Neuronal stem cell (in vitro differentiated cells): ENCODE results near the gene BAZ1A.

Experiments
- DNase-seq: peaks from one replicate; pipeline ENCODE4 v3.0.0-alpha.2; 2013; ENCODE audit warnings: low spot score
- H2AFZ ChIP-seq: one replicate; pipeline ENCODE4 v1.6.1; 2013; ENCODE audit warnings: mild to moderate bottlenecking, low read length, inconsistent platforms
- H2AK5ac ChIP-seq: 2 replicates; pipeline ENCODE4 v1.6.1; 2013; ENCODE audit warnings: low read depth, mild to moderate bottlenecking, inconsistent platforms, low read length, moderate library complexity, mixed read lengths
- H2BK120ac ChIP-seq: 2 replicates; pipeline ENCODE4 v1.6.1; 2013; ENCODE audit warnings: low read depth, mild to moderate bottlenecking, inconsistent platforms, low read length, moderate library complexity, mixed read lengths
- H2BK12ac ChIP-seq: one replicate; pipeline ENCODE4 v1.6.1; 2013; ENCODE audit warnings: low read length, inconsistent platforms
- H2BK15ac ChIP-seq: 2 replicates; pipeline ENCODE4 v1.6.1; 2013; ENCODE audit warnings: mild to moderate bottlenecking, low read length, inconsistent platforms, mixed read lengths
- H2BK5ac ChIP-seq: one replicate; pipeline ENCODE4 v1.6.1; 2013; ENCODE audit warnings: inconsistent platforms, mild to moderate bottlenecking, low read length, moderate library complexity
- H3K14ac ChIP-seq: one replicate; pipeline ENCODE4 v1.6.1; 2013; ENCODE audit warnings: low read length, inconsistent platforms
- H3K18ac ChIP-seq: 2 replicates; pipeline ENCODE4 v1.6.1; 2013; ENCODE audit warnings: low read length, inconsistent platforms
- H3K23ac ChIP-seq: 2 replicates; pipeline ENCODE4 v1.6.1; 2013; ENCODE audit warnings: low read depth, mild to moderate bottlenecking, mixed read lengths, low read length, inconsistent platforms; ENCODE audit not compliant: poor library complexity
- H3K27ac ChIP-seq: replicated peaks from 3 replicates; pipeline ENCODE4 v1.5.1; 2013; ENCODE audit warnings: low read length, inconsistent platforms
- H3K27me3 ChIP-seq, 3 experiments: 2 replicates each; pipeline ENCODE4 v1.6.1; 2013; ENCODE audit warnings: low read length in 3 of 3, mild to moderate bottlenecking in 2 of 3, inconsistent platforms in 1 of 3, low read depth in 1 of 3, mixed read lengths in 1 of 3, moderate library complexity in 1 of 3; ENCODE audit not compliant: control insufficient read depth in 3 of 3, insufficient read depth in 3 of 3
- H3K36me3 ChIP-seq, 2 donors: replicated peaks in 1 of 2; 2 replicates each; pipeline ENCODE4 v1.6.1; 2013; ENCODE audit warnings: low read length in 2 of 2; ENCODE audit not compliant: control insufficient read depth in 2 of 2, insufficient read depth in 2 of 2
- H3K4ac ChIP-seq: 2 replicates; pipeline ENCODE4 v1.6.1; 2013; ENCODE audit warnings: inconsistent platforms, mild to moderate bottlenecking, low read length, moderate library complexity
- H3K4me1 ChIP-seq, 2 donors: 1 replicate in 1 of 2; 2 replicates in 1 of 2; pipeline ENCODE4 v1.6.1; 2013; ENCODE audit warnings: low read length in 2 of 2, low read depth in 1 of 2; ENCODE audit not compliant: control insufficient read depth in 2 of 2, insufficient read depth in 1 of 2
- H3K4me2 ChIP-seq: one replicate; pipeline ENCODE4 v1.6.1; 2013; ENCODE audit warnings: mild to moderate bottlenecking, low read length, inconsistent platforms; ENCODE audit not compliant: insufficient read depth, poor library complexity, severe bottlenecking
- H3K4me3 ChIP-seq, 2 donors: 2 replicates each; pipeline ENCODE4 v1.5.1; 2013; ENCODE audit warnings: low read length in 2 of 2, mild to moderate bottlenecking in 2 of 2, inconsistent platforms in 1 of 2, moderate library complexity in 1 of 2
- H3K79me1 ChIP-seq: one replicate; pipeline ENCODE4 v1.6.1; 2013; ENCODE audit warnings: low read depth, mild to moderate bottlenecking, inconsistent platforms, low read length, moderate library complexity
- H3K9ac ChIP-seq: one replicate; pipeline ENCODE4 v1.6.1; 2013; ENCODE audit warnings: mild to moderate bottlenecking, low read depth, low read length, inconsistent platforms; ENCODE audit not compliant: poor library complexity
- H3K9me3 ChIP-seq, 2 donors: replicated peaks in 1 of 2; 2 replicates each; pipeline versions ENCODE3 to v1.6.1; 2013; ENCODE audit warnings: low read length in 2 of 2, mild to moderate bottlenecking in 2 of 2, inconsistent platforms in 1 of 2, low read depth in 1 of 2, mixed read lengths in 1 of 2, moderate library complexity in 1 of 2; ENCODE audit not compliant: control insufficient read depth in 2 of 2, insufficient read depth in 1 of 2
- H4K8ac ChIP-seq: one replicate; pipeline ENCODE4 v1.6.1; 2013; ENCODE audit warnings: low read depth, mild to moderate bottlenecking, inconsistent platforms, low read length, moderate library complexity
- H4K91ac ChIP-seq: one replicate; pipeline ENCODE4 v1.6.1; 2013; ENCODE audit warnings: low read length, low read depth, mild to moderate bottlenecking, inconsistent platforms; ENCODE audit not compliant: poor library complexity
- WGBS, 2 donors: extraction: QIAGEN DNeasy Blood & Tissue Kit; methylation state at CpG; one replicate each; pipeline ENCODE4 v1.1.7; 2013; ENCODE audit warnings: missing lambda C conversion rate in 2 of 2, mixed read lengths in 1 of 2; ENCODE audit not compliant: insufficient read length in 2 of 2, insufficient replicate concordance in 1 of 2; ENCODE audit errors: extremely low coverage in 2 of 2; 5-methylcytosine and 5-hydroxymethylcytosine counted together

BAZ1A gene

DNA sequence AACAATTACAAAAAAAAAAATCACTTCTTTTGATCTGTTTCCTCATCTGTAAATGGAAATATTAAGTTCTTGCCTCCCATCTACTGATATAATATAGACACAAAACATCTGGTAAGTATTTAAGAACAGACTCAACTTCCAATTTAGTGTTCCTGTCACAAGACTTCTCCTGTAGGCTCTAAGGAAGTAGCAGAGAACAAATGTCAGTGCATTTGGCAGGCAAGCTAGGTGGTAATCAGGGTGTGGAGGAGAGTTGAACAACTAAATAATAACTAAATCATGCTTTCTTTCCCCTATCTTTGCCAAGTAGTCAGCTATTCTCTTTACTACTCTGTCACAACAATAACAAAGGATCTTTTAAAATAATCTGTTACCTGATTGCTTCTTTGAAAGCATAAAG is 22.1 kb downstream of the BAZ1A start:
- Histone ChIP-seq H2AK5ac (no peak overlapping the region), H3K23ac (no peak overlapping the region), H2BK15ac (no peak overlapping the region), H3K4ac (no peak overlapping the region), H3K27ac (no peak overlapping the region), H2AFZ (no peak overlapping the region), H2BK120ac (no peak overlapping the region), H2BK12ac (no peak overlapping the region), H3K4me2 (no peak overlapping the region), H3K18ac (no peak overlapping the region), H4K8ac (no peak overlapping the region), H3K79me1 (no peaks in the 10 kb centered on the region), H3K4me1 (no peaks in the 10 kb centered on the region), H3K27me3 (no peaks in the 10 kb centered on the region), H3K14ac (no peak overlapping the region), H3K9me3 (no peaks in the 10 kb centered on the region), H4K91ac (no peak overlapping the region), H3K36me3 (peaks cover 4 to 88% of the 10 kb centered on the region in 2 donors), H3K4me3 (no peak overlapping the region), H2BK5ac (no peak overlapping the region), H3K9ac (no peak overlapping the region)
- no peak for DNase-seq

DNA sequence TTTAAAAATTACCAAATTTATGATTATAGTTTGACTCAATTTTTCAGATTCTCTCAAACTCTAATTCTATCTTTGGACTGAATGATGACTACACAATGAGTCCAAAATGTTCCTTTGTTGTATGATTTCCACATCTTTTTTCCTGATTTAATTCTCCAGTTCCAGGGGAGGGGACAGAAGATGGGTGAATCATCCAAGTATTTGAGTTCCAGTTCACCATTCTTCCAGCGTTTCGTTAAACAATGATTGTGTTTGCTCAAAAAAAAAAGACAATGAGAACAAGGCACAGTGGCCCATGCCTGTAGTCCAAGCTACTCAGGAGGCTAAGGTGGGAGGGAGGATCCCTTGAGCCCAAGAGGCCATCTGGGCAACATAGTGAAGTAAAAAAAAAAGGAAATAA is 23.8 kb downstream of the BAZ1A start:
- H3K27ac ChIP-seq = no peak overlapping the region
- no peak overlapping the region for H2BK12ac ChIP-seq
- H4K91ac ChIP-seq = no peak overlapping the region
- no peak for DNase-seq
- H3K18ac ChIP-seq = no peak overlapping the region
- H2AFZ ChIP-seq = no peak overlapping the region
- H3K4me3 ChIP-seq = no peak overlapping the region
- H3K4ac ChIP-seq = no peak overlapping the region
- H3K79me1 ChIP-seq = peaks cover 1% of the 10 kb centered on the region
- no peaks in the 10 kb centered on the region for H3K9me3 ChIP-seq
- no peak overlapping the region for H3K4me2 ChIP-seq
- H3K4me1 ChIP-seq = no peaks in the 10 kb centered on the region
- H2BK5ac ChIP-seq = no peak overlapping the region
- H3K14ac ChIP-seq = no peak overlapping the region
- H3K36me3 ChIP-seq = peaks cover 3 to 91% of the 10 kb centered on the region in 2 donors
- no peak overlapping the region for H2AK5ac ChIP-seq
- H3K23ac ChIP-seq = no peak overlapping the region
- no peaks in the 10 kb centered on the region for H3K27me3 ChIP-seq
- no peak overlapping the region for H4K8ac ChIP-seq
- H2BK15ac ChIP-seq = no peak overlapping the region
- WGBS, 2 donors = no CpG with 5 or more reads among the region's 2 CpGs
- no peak overlapping the region for H2BK120ac ChIP-seq
- H3K9ac ChIP-seq = no peak overlapping the region

GRCh38 chr14:34845869-34846268 is 29.3 kb downstream of the BAZ1A start:
- H3K14ac ChIP-seq = no peak overlapping the region
- H3K4me1 ChIP-seq = no peaks in the 10 kb centered on the region
- H2BK120ac ChIP-seq = no peak overlapping the region
- H3K27ac ChIP-seq = no peak overlapping the region
- no peak overlapping the region for H2AFZ ChIP-seq
- no peak overlapping the region for H3K23ac ChIP-seq
- no peak overlapping the region for H2BK15ac ChIP-seq
- no peak overlapping the region for H3K18ac ChIP-seq
- no peak for DNase-seq
- H2AK5ac ChIP-seq = no peak overlapping the region
- peaks cover 0 to 84% of the 10 kb centered on the region in 2 donors for H3K36me3 ChIP-seq
- no peak overlapping the region for H4K8ac ChIP-seq
- peaks cover 1% of the 10 kb centered on the region for H3K79me1 ChIP-seq
- no peak overlapping the region for H3K4me2 ChIP-seq
- H3K9ac ChIP-seq = no peak overlapping the region
- no peak overlapping the region for H3K4ac ChIP-seq
- no peak overlapping the region for H2BK12ac ChIP-seq
- no peak overlapping the region for H3K4me3 ChIP-seq
- H3K9me3 ChIP-seq = no peaks in the 10 kb centered on the region
- no peak overlapping the region for H4K91ac ChIP-seq
- H3K27me3 ChIP-seq = no peaks in the 10 kb centered on the region
- no CpG with 5 or more reads among the region's 1 CpG for WGBS, 2 donors
- no peak overlapping the region for H2BK5ac ChIP-seq

DNA sequence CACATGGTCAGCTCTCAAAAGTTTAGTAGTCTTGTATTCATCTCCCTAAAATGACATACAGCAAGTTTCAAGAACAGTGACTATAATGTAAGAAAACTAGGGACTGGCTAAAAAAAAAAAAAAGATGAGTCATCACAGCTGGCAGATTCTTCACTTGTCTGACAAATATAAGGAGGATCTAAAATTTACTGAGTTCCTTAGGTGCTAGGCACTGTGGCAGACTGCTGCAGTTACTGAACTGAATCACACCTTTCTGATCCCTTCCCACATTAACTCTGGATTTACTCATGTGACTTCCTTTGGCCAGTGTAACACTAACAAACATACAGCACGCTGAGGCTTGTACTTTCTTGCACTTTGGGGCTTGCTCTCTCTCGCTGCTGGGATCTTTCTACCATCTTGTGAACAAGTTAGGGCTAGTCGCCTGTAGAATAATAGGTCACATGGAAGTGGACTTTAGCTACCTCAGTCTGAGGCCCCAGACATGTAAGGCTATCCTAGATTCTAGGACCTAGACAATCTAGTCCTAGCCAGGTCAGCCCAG is 32.1 kb downstream of the BAZ1A start:
- Histone ChIP-seq H3K27ac (no peak overlapping the region), H3K4me3 (no peak overlapping the region), H4K91ac (no peak overlapping the region), H3K4ac (no peak overlapping the region), H2BK12ac (no peak overlapping the region), H3K18ac (no peak overlapping the region), H3K23ac (no peak overlapping the region), H4K8ac (no peak overlapping the region), H2AFZ (no peak overlapping the region), H3K9me3 (no peaks in the 10 kb centered on the region), H3K36me3 (peaks cover 0 to 79% of the 10 kb centered on the region in 2 donors), H3K9ac (no peak overlapping the region), H2BK120ac (no peak overlapping the region), H2BK5ac (no peak overlapping the region), H2AK5ac (no peak overlapping the region), H3K4me2 (no peak overlapping the region), H3K27me3 (no peaks in the 10 kb centered on the region), H3K14ac (no peak overlapping the region), H3K79me1 (peaks cover 1% of the 10 kb centered on the region), H3K4me1 (no peaks in the 10 kb centered on the region), H2BK15ac (no peak overlapping the region)
- no peak for DNase-seq
- WGBS, 2 donors = no CpG with 5 or more reads among the region's 3 CpGs
